ENCODE results near the gene ENTPD7.

Gene ENTPD7

GRCh38 chr10:99682752-99683151, 23.4 kb downstream of the ENTPD7 start:
- H3K27me3 ChIP-seq (ENCODE audit: insufficient read depth, low read depth, severe bottlenecking), result no peaks in the 10 kb centered on the region
- no peak for DNase-seq
- no peak overlapping the region for H3K27ac ChIP-seq
- no peak overlapping the region for H3K4me3 ChIP-seq (ENCODE audit: low read depth, low read length)
- H3K9me3 ChIP-seq (ENCODE audit: severe bottlenecking), result no peaks in the 10 kb centered on the region
- peak; percentile 18; the same call in 1 of the 2 replicates for TF ChIP-seq CTCF (IDR thresholded peaks at IDR 0.05; ENCODE audit: low read depth, low read length)
- peaks cover 10% of the 10 kb centered on the region for H3K36me3 ChIP-seq

- no peaks in the 10 kb centered on the region for H3K9me3 ChIP-seq (ENCODE audit: severe bottlenecking)
- no peak overlapping the region for H3K4me3 ChIP-seq (ENCODE audit: low read depth, low read length)
- no peak for DNase-seq
- no peak for TF ChIP-seq CTCF (IDR thresholded peaks at IDR 0.05; ENCODE audit: low read depth, low read length)
- H3K36me3 ChIP-seq, result peaks cover 7% of the 10 kb centered on the region
- H3K27me3 ChIP-seq (ENCODE audit: insufficient read depth, low read depth, severe bottlenecking), result no peaks in the 10 kb centered on the region
- H3K27ac ChIP-seq, result no peak overlapping the region
These were observed 26.3 kb downstream of the ENTPD7 start for GRCh38 chr10:99685597-99685967.

- Histone ChIP-seq H3K36me3 (peaks cover 16% of the 10 kb centered on the region), H3K9me3 (ENCODE audit: severe bottlenecking) (no peaks in the 10 kb centered on the region)
- TF ChIP-seq CTCF (IDR thresholded peaks at IDR 0.05; ENCODE audit: low read depth, low read length), result no peak
These were observed 30.2 kb downstream of the ENTPD7 start for GRCh38 chr10:99689461-99689860.

GRCh38 chr10:99693933-99694583, 34.7 kb downstream of the ENTPD7 start:
- TF ChIP-seq CTCF (IDR thresholded peaks at IDR 0.05; ENCODE audit: low read depth, low read length), result no peak
- H3K27me3 ChIP-seq (ENCODE audit: insufficient read depth, low read depth, severe bottlenecking), result no peaks in the 10 kb centered on the region
- no peak overlapping the region for H3K4me3 ChIP-seq (ENCODE audit: low read depth, low read length)
- no peaks in the 10 kb centered on the region for H3K9me3 ChIP-seq (ENCODE audit: severe bottlenecking)
- H3K36me3 ChIP-seq, result peaks cover 44% of the 10 kb centered on the region
- DNase-seq, result no peak
- H3K27ac ChIP-seq, result no peak overlapping the region

More at GRCh38 chr10:99689461-99689860, 30.2 kb downstream of the ENTPD7 start:
- DNase-seq, result no peak
- Histone ChIP-seq H3K27me3 (ENCODE audit: insufficient read depth, low read depth, severe bottlenecking) (no peaks in the 10 kb centered on the region), H3K27ac (no peak overlapping the region), H3K4me3 (ENCODE audit: low read depth, low read length) (no peak overlapping the region)

GRCh38 chr10:99695761-99696160, 36.5 kb downstream of the ENTPD7 start:
- Histone ChIP-seq H3K27me3 (ENCODE audit: insufficient read depth, low read depth, severe bottlenecking) (no peaks in the 10 kb centered on the region), H3K27ac (no peak overlapping the region), H3K36me3 (peaks cover 47% of the 10 kb centered on the region), H3K4me3 (ENCODE audit: low read depth, low read length) (no peak overlapping the region), H3K9me3 (ENCODE audit: severe bottlenecking) (no peaks in the 10 kb centered on the region)
- TF ChIP-seq CTCF (IDR thresholded peaks at IDR 0.05; ENCODE audit: low read depth, low read length), result no peak
- DNase-seq, result no peak

- Histone ChIP-seq H3K36me3 (peaks cover 60% of the 10 kb centered on the region), H3K27me3 (ENCODE audit: insufficient read depth, low read depth, severe bottlenecking) (no peaks in the 10 kb centered on the region), H3K9me3 (ENCODE audit: severe bottlenecking) (no peaks in the 10 kb centered on the region), H3K27ac (no peak overlapping the region), H3K4me3 (ENCODE audit: low read depth, low read length) (no peak overlapping the region)
- peak; percentile 46; the same call in 1 of the 2 replicates for TF ChIP-seq CTCF (IDR thresholded peaks at IDR 0.05; ENCODE audit: low read depth, low read length)
- no peak for DNase-seq
These were observed 39.3 kb downstream of the ENTPD7 start for GRCh38 chr10:99698504-99699080.
